GM13976 (cell line): ENCODE data around the gene FUOM.
A peak's percentile ranks its signal among the peaks of the same experiment; 100 is the strongest.

Experiments used
- DNase-seq: peaks from one replicate; pipeline ENCODE4 v3.0.0; 2012; ENCODE audit warnings: low spot score
- CTCF ChIP-seq: IDR thresholded peaks from 2 replicates; pipeline ENCODE4 v1.5.1; 2012; ENCODE audit warnings: borderline replicate concordance, mild to moderate bottlenecking; ENCODE audit not compliant: insufficient read depth; ENCODE audit errors: extremely low read depth, missing control alignments, control extremely low read depth
- in situ Hi-C: fragments of 300-500 bp; cut with MboI; formaldehyde crosslinking; loops from one replicate; pipeline ENCODE4 v1.12.0; 2022; ENCODE audit warnings: low sequenced_read_pairs, mixed read lengths, inconsistent platforms; ENCODE audit not compliant: unreplicated experiment

FUOM gene

GRCh38 chr10:133337370-133337725 is 20.5 kb downstream of the FUOM start:
- in situ Hi-C loops = no loop called here
- no peak for TF ChIP-seq CTCF

GRCh38 chr10:133336577-133337369 is 21.0 kb downstream of the FUOM start, which contains the start of gene CALY:
TSS of gene CALY (minus strand) at chr10:133336896. CDS start at chr10:133328989, 7,907 bp downstream.
- no peak for TF ChIP-seq CTCF
- DNase-seq = peak; percentile 74
- in situ Hi-C loops = no loop called here

More at GRCh38 chr10:133337370-133337725, 20.5 kb downstream of the FUOM start:
- DNase-seq = no peak

- in situ Hi-C loops = no loop called here
- TF ChIP-seq CTCF = no peak
- DNase-seq = no peak
Observed at GRCh38 chr10:133336118-133336576, 21.7 kb downstream of the FUOM start.

GRCh38 chr10:133335246-133336117 is 22.3 kb downstream of the FUOM start:
- in situ Hi-C loops = no loop called here
- DNase-seq = peak; percentile 83
- no peak for TF ChIP-seq CTCF

GRCh38 chr10:133334503-133335245 is 23.1 kb downstream of the FUOM start:
- peak; percentile 41 for DNase-seq
- TF ChIP-seq CTCF = no peak
- in situ Hi-C loops = no loop called here
